ENCODE data around the gene PLAAT3. TPM values are rescaled to one million over a fixed set of nuclear protein-coding genes. Genes with fewer than 3 reads are reported as not detected.
"Not testable (repeated sequence)": the region's sequence is repeated elsewhere in the genome, so short reads cannot be mapped to it uniquely, and the experiment has no call there.

PLAAT3 gene
- total RNA-seq, 4 donors from 2014 or later = 7.1 to 14.2 (median 10.2) TPM

DNA sequence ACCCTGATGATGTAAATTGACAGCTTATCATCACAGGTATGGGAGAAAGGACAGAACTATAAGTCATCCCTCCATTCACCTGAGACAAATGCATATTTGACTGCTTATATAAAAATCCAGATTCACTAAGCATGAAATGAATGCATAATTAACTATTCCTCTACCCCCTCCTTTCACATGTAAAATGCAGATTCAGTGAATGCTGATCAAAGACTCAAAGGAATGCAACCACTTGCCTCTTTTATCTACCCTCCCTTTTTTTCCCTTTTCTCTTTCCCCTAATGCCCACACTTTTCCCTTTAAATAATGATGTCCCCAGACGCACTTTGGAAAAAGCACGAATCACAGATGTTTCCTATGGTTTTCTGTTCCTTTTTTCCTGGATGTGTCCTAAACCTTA, 82.1 kb downstream of the PLAAT3 start:
- no peaks in the 10 kb centered on the region for H3K9me3 ChIP-seq
- no peaks in the 10 kb centered on the region for H3K36me3 ChIP-seq
- H3K4me3 ChIP-seq = no peak overlapping the region
- 67% methylated on average over 2 of the region's 2 CpGs for WGBS
- DNase-seq (ENCODE audit: low spot score in 2 of 2) = no peak
- H3K27me3 ChIP-seq = no peaks in the 10 kb centered on the region
- no peak for TF ChIP-seq POLR2AphosphoS5 (IDR thresholded peaks at IDR 0.05)
- no peak for TF ChIP-seq POLR2A (IDR thresholded peaks at IDR 0.05)
- TF ChIP-seq, protein P1, sequence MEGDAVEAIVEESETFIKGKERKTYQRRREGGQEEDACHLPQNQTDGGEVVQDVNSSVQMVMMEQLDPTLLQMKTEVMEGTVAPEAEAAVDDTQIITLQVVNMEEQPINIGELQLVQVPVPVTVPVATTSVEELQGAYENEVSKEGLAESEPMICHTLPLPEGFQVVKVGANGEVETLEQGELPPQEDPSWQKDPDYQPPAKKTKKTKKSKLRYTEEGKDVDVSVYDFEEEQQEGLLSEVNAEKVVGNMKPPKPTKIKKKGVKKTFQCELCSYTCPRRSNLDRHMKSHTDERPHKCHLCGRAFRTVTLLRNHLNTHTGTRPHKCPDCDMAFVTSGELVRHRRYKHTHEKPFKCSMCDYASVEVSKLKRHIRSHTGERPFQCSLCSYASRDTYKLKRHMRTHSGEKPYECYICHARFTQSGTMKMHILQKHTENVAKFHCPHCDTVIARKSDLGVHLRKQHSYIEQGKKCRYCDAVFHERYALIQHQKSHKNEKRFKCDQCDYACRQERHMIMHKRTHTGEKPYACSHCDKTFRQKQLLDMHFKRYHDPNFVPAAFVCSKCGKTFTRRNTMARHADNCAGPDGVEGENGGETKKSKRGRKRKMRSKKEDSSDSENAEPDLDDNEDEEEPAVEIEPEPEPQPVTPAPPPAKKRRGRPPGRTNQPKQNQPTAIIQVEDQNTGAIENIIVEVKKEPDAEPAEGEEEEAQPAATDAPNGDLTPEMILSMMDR (IDR thresholded peaks at IDR 0.05) = no peak
- no peak for TF ChIP-seq EP300 (IDR thresholded peaks at IDR 0.05)
- peaks cover 22% of the 10 kb centered on the region for H3K4me1 ChIP-seq
- H3K27ac ChIP-seq = no peak overlapping the region

DNA sequence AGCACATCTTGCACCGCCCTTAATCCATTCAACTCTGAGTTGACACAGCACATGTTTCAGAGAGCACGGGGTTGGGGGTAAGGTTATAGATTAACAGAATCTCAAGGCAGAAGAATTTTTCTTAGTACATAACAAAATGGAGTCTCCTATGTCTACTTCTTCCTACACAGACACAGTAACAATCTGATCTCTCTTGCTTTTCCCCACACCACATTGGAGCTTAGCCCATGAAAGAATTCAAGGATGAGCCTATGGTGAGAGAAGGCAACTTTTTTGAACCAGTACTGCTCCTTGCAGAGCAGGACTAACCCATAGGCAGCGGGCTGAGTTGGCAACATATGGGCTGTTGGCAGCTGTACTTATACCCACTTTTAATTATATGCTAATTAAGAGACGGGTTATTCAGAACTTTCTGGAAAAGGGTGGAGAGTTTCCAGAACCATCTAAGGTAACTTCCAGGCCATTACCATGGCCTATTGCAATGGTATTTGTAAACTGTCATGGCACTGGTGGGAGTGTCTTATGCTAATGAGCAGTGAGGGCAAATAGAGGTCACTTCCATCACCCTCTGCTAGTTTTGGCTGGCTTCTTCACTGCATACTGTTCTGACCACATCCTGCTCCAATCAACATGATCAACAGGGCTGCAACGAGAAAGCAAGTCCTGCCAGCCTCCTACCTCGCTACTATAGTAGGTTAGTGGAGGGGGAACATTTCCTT, 83.0 kb downstream of the PLAAT3 start:
- peaks cover 13% of the 10 kb centered on the region for H3K4me1 ChIP-seq
- not testable (repeated sequence) for H3K4me3 ChIP-seq; DNase-seq (ENCODE audit: low spot score in 2 of 2); H3K27ac ChIP-seq; H3K36me3 ChIP-seq; H3K27me3 ChIP-seq; H3K9me3 ChIP-seq
- 64% methylated on average over 4 of the region's 6 CpGs for WGBS

DNA sequence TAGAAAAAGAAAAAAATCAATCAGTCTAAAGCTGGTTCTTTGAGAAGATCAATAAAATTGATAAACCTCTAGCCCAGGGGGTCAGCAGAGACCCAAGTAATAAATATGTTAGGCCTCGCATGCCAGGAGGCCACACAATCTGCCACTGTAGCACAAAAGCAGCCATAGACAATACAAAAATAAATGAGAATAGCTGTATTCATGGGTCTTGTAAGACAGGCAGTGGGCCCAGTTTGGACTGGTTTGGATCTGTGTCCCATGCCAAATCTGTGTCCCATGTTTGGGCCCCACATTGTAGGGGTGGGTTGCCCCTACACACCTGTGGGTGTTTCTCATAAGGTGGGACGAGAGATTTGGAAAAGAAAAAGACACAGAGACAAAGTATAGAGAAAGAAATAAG, 84.2 kb downstream of the PLAAT3 start:
- Histone ChIP-seq H3K9me3 (no peaks in the 10 kb centered on the region), H3K27me3 (no peaks in the 10 kb centered on the region), H3K4me1 (peaks cover 8% of the 10 kb centered on the region), H3K4me3 (no peak overlapping the region), H3K27ac (no peak overlapping the region), H3K36me3 (no peaks in the 10 kb centered on the region)
- 100% methylated on average over 2 of the region's 2 CpGs for WGBS
- DNase-seq (ENCODE audit: low spot score in 2 of 2) = no peak
- TF ChIP-seq, protein P1 (IDR thresholded peaks at IDR 0.05) = no peak
- no peak for TF ChIP-seq POLR2A (IDR thresholded peaks at IDR 0.05)
- TF ChIP-seq EP300 (IDR thresholded peaks at IDR 0.05) = no peak
- no peak for TF ChIP-seq POLR2AphosphoS5 (IDR thresholded peaks at IDR 0.05)

DNA sequence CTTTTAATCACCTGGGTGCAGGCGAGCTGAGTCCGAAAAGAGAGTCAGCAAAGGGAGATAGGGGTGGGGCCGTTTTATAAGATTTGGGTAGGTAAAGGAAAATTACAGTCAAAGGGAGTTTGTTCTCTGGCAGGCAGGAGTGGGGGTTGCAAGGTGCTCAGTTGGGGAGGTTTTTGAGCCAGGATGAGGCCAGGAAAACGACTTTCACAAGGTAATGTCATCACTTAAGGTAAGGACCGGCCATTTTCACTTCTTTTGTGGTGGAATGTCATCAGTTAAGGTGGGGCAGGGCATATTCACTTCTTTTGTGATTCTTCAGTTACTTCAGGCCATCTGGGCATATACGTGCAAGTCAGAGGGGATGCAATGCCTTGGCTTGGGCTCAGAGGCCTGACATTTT, 84.9 kb downstream of the PLAAT3 start:
- not testable (repeated sequence) for DNase-seq (ENCODE audit: low spot score in 2 of 2); H3K4me1 ChIP-seq; H3K27me3 ChIP-seq; H3K27ac ChIP-seq; H3K9me3 ChIP-seq; H3K4me3 ChIP-seq; H3K36me3 ChIP-seq
- 83% methylated on average over 6 of the region's 6 CpGs for WGBS

DNA sequence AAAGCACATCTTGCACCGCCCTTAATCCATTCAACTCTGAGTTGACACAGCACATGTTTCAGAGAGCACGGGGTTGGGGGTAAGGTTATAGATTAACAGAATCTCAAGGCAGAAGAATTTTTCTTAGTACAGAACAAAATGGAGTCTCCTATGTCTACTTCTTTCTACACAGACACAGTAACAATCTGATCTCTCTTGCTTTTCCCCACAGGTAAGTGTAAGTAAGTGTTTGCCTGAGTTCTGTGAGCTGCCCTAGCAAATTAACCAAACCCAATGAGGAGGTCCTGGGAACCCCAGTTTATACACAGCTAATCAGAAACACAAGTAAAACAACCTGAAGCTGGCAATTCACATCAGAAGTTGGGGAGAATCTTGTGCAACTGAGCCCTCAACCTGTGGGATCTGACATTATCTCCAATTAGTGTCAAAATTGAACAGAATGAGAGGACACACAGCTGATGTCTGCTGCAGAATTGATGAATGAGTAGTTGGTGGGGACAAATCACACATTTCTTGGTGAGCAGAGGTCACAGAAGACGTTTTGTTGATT, 85.4 kb downstream of the PLAAT3 start:
- not testable (repeated sequence) for DNase-seq (ENCODE audit: low spot score in 2 of 2); H3K4me3 ChIP-seq; H3K27ac ChIP-seq; H3K9me3 ChIP-seq; H3K36me3 ChIP-seq; H3K27me3 ChIP-seq; H3K4me1 ChIP-seq
- 86% methylated on average over 1 of the region's 3 CpGs for WGBS

DNA sequence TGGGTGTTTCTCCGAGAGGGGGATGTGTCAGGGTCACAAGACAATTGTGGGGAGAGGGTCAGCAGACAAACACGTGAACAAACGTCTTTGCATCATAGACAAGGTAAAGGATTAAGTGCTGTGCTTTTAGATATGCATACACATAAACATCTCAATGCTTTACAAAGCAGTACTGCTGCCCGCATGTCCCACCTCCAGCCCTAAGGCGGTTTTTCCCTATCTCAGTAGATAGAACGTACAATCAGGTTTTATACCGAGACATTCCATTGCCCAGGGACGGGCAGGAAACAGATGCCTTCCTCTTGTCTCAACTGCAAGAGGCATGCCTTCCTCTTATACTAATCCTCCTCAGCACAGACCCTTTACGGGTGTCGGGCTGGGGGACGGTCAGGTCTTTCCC, 86.1 kb downstream of the PLAAT3 start:
- not testable (repeated sequence) for H3K27me3 ChIP-seq; DNase-seq (ENCODE audit: low spot score in 2 of 2); H3K4me3 ChIP-seq; H3K27ac ChIP-seq; H3K9me3 ChIP-seq; H3K36me3 ChIP-seq; H3K4me1 ChIP-seq
- 66% methylated on average over 5 of the region's 11 CpGs for WGBS

DNA sequence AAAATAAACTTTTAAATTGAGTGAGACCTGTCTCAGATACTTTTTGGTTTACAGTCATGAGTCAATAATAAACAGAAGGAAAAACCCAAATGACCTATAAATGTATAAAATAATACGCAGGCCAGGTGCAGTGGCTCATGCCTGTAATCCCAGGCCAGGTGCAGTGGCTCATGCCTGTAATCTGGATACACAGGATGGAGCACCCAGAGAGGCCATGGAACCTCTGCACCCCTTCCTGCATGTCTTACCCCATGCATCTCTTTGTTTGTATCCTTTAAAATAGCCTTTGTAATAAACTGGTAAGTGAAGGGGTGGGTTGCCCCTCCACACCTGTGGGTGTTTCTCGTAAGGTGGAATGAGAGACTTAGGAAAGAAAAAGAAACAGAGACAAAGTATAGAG, 86.6 kb downstream of the PLAAT3 start:
- Histone ChIP-seq H3K36me3 (no peaks in the 10 kb centered on the region), H3K27me3 (no peaks in the 10 kb centered on the region), H3K4me1 (peaks cover 8% of the 10 kb centered on the region), H3K27ac (no peak overlapping the region), H3K9me3 (no peaks in the 10 kb centered on the region), H3K4me3 (no peak overlapping the region)
- no peak for TF ChIP-seq POLR2AphosphoS5 (IDR thresholded peaks at IDR 0.05)
- TF ChIP-seq POLR2A (IDR thresholded peaks at IDR 0.05) = no peak
- no peak for TF ChIP-seq EP300 (IDR thresholded peaks at IDR 0.05)
- TF ChIP-seq, protein P1 (IDR thresholded peaks at IDR 0.05) = no peak
- WGBS = 89% methylated on average over 2 of the region's 2 CpGs
- no peak for DNase-seq (ENCODE audit: low spot score in 2 of 2)

Other genes with a start within 250 kb of the PLAAT3 start
- gene SLC22A9, start 244.6 kb downstream of the PLAAT3 start, total RNA-seq = not detected
- gene PLAAT5, start 123.3 kb downstream of the PLAAT3 start, total RNA-seq = 1 to 10 TPM in 3 of 4 donors, under 1 TPM in 1; 0.38 to 9.9 (median 2.4) TPM
- 1 to 10 TPM in 2 of 4 donors, under 1 TPM in 1, not detected in 1; 0.76 to 6.3 (median 2.3) TPM for gene LGALS12, start 108.3 kb downstream of the PLAAT3 start, total RNA-seq
- 10 to 100 TPM in 1 of 4 donors, 1 to 10 TPM in 2, not detected in 1; 3.3 to 14.1 (median 4.6) TPM for gene PLAAT4, start 77.6 kb downstream of the PLAAT3 start, total RNA-seq
- not detected for gene PLAAT2, start 51.1 kb downstream of the PLAAT3 start, total RNA-seq
- gene ATL3, start 56.9 kb upstream of the PLAAT3 start, total RNA-seq = 10 to 100 TPM; 72.2 to 89.0 (median 80.9) TPM
- gene RTN3, start 67.1 kb upstream of the PLAAT3 start, total RNA-seq = 100 to 1,000 TPM; 161 to 221 (median 193) TPM
- 1 to 10 TPM; 3.3 to 5.0 (median 4.8) TPM for gene ZFTA, start 154.3 kb upstream of the PLAAT3 start, total RNA-seq
- gene SPINDOC, start 199.0 kb upstream of the PLAAT3 start, total RNA-seq = 1 to 10 TPM; 3.9 to 9.4 (median 6.3) TPM
- gene MARK2, start 224.7 kb upstream of the PLAAT3 start, total RNA-seq = 10 to 100 TPM; 66.3 to 78.7 (median 71.8) TPM

Data from suprapubic skin (tissue), 4 donors.